Muscle layer of colon (tissue), 2 donors: ENCODE measurements around the gene RIT2.

Experiments used
- H3K27ac ChIP-seq: one replicate; pipeline ENCODE4 v1.7.0; 2013; ENCODE audit warnings: low read depth, mild to moderate bottlenecking, low read length, moderate library complexity
- H3K27me3 ChIP-seq, 2 donors: one replicate each; pipeline ENCODE4 v1.7.0; 2013; ENCODE audit warnings: low read length in 2 of 2, mild to moderate bottlenecking in 2 of 2; ENCODE audit not compliant: insufficient read depth in 2 of 2, control insufficient read depth in 1 of 2
- H3K36me3 ChIP-seq: one replicate; pipeline ENCODE4 v1.7.0; 2013; ENCODE audit warnings: mild to moderate bottlenecking, low read length; ENCODE audit not compliant: insufficient read depth
- H3K4me1 ChIP-seq: one replicate; pipeline ENCODE4 v1.7.0; 2013; ENCODE audit warnings: mild to moderate bottlenecking, low read length; ENCODE audit not compliant: insufficient read depth
- H3K4me3 ChIP-seq, 2 donors: one replicate each; pipeline ENCODE4 v1.7.0; 2013; ENCODE audit warnings: low read length in 2 of 2, low read depth in 1 of 2, mild to moderate bottlenecking in 1 of 2, moderate library complexity in 1 of 2
- H3K9ac ChIP-seq: one replicate; pipeline ENCODE4 v1.7.0; 2013; ENCODE audit warnings: low read length
- H3K9me3 ChIP-seq: one replicate; pipeline ENCODE4 v1.7.0; 2013; ENCODE audit warnings: mild to moderate bottlenecking, low read length
- donor health status: abdominal sarcoma.
- donor health status: Adenocarcinoma of cecum.

Gene RIT2

DNA sequence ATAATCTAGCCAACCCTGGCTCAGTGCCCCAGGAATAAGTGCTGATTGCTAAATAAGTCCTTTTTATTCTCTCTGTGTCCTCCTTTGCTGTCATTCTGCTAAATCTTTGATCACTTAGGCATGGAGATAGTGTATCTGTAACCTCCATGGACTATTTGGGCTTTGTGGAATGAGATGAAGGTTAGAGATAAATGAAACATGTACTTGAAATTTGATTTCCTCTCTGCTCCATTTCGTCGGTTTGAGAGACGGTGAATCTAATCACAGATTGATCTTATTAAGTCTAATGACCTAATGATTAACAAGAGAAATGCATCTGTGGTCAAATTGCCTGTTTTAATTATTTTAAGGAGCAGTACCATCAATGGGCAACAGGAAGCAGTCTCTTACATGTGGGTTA is 159.2 kb downstream of the RIT2 start:
- H3K4me3 ChIP-seq = no peak overlapping the region
- H3K9me3 ChIP-seq = no peaks in the 10 kb centered on the region
- no peak overlapping the region for H3K27ac ChIP-seq
- H3K27me3 ChIP-seq = no peaks in the 10 kb centered on the region
- H3K9ac ChIP-seq = no peak overlapping the region
- no peaks in the 10 kb centered on the region for H3K4me1 ChIP-seq
- H3K36me3 ChIP-seq = no peaks in the 10 kb centered on the region

DNA sequence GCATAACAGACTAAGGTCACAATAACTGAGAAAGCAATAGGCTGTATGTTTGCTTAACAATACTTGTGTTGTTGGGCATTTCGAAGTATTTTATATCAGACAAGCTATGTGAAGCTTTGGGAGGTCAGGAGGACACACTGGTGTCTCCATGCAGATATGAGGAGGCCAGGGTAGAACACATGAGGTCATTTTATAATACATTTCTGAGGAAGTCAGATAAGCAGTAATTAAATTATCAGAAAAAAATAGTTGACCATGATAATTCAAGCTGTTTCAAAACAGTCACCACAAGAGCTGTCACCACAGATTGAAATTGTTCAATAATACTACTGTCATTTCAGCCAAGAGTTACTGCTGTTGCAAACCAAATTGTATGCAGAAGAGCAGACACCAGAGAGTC is 160.6 kb downstream of the RIT2 start:
- H3K4me3 ChIP-seq = no peak overlapping the region
- no peaks in the 10 kb centered on the region for H3K4me1 ChIP-seq
- no peaks in the 10 kb centered on the region for H3K9me3 ChIP-seq
- no peak overlapping the region for H3K9ac ChIP-seq
- H3K36me3 ChIP-seq = no peaks in the 10 kb centered on the region
- no peak overlapping the region for H3K27ac ChIP-seq
- no peaks in the 10 kb centered on the region for H3K27me3 ChIP-seq

DNA sequence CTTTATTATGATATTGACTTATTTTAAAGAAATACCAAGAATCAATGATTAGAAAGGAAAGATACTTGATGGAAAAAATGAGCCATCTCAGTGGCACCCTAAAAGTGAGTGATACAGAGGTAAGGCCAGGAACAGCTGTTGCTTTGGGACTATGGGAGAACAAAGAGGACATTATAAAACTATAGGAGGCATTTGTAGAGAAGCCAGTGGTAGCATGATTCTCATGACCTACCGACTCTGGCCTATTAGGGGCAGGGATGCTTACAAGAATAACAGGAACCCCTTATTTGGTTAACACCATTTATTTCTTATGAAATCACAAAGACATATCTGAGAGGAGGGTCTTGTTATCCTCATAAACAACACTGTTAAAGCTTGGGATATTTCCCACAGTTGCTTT is 162.2 kb downstream of the RIT2 start:
- no peak overlapping the region for H3K9ac ChIP-seq
- H3K4me1 ChIP-seq = no peaks in the 10 kb centered on the region
- H3K27ac ChIP-seq = no peak overlapping the region
- H3K27me3 ChIP-seq = no peaks in the 10 kb centered on the region
- no peak overlapping the region for H3K4me3 ChIP-seq
- H3K9me3 ChIP-seq = no peaks in the 10 kb centered on the region
- H3K36me3 ChIP-seq = no peaks in the 10 kb centered on the region

DNA sequence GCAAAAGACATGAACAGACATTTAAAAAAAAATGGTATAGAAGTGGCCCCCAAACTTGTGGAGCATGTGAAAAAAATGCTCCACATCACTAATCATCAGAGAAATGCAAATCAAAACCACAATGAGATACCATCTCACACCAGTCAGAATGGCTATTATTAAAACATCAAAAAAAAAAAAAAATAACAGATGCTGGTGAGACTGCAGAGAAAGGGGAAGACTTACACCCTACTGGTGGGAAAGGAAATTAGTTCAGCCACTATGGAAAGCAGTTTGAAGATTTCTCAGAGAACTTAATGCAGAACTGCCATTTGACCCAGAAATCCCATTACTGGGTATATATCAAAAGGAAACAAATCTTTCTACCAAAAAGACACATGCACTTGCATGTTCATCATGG is 164.8 kb downstream of the RIT2 start:
- no peak overlapping the region for H3K27ac ChIP-seq
- no peaks in the 10 kb centered on the region for H3K4me1 ChIP-seq
- H3K27me3 ChIP-seq = no peaks in the 10 kb centered on the region
- no peak overlapping the region for H3K4me3 ChIP-seq
- no peaks in the 10 kb centered on the region for H3K36me3 ChIP-seq
- H3K9ac ChIP-seq = no peak overlapping the region
- H3K9me3 ChIP-seq = no peaks in the 10 kb centered on the region

DNA sequence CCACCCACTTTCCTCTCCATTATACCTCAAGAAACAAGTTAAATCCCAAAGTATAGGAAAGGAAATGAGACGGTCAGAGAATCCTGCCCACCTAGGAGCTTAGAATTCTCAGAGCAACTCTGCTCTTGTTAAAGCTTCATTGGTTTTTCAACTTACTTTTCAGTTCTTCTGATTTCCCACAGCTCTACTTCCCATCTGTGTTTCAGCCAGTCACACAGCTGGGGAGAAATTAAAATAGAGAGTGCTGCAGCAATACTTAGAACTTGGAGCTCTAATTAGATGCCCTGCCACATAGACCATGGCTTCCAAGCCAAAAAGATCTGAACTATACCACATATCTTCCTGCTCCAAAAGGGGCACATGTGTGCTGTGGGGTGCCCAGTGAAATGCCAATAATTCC is 166.7 kb downstream of the RIT2 start:
- no peaks in the 10 kb centered on the region for H3K36me3 ChIP-seq
- H3K4me3 ChIP-seq = no peak overlapping the region
- H3K27me3 ChIP-seq = no peaks in the 10 kb centered on the region
- H3K4me1 ChIP-seq = no peaks in the 10 kb centered on the region
- H3K9me3 ChIP-seq = no peaks in the 10 kb centered on the region
- no peak overlapping the region for H3K27ac ChIP-seq
- no peak overlapping the region for H3K9ac ChIP-seq

DNA sequence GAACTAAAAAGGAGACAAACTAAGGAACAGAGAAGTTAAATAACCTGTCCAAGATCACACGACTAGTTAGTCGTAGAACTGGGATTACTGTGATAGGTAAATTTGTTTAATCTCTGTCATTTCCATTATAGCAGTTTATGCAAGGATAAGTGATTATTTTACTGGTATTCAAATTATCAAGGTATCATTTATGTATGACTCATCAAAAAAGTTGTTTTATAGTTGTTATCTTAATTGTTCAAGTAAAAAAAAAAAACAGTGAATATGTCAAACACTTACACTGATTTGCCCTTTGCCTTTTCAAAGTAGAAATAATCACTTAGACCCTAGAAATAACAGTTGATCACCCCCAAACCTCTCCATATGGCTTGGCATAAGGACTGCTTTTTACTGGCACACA is 173.6 kb downstream of the RIT2 start:
- no peak overlapping the region for H3K9ac ChIP-seq
- no peaks in the 10 kb centered on the region for H3K4me1 ChIP-seq
- no peak overlapping the region for H3K27ac ChIP-seq
- no peaks in the 10 kb centered on the region for H3K9me3 ChIP-seq
- no peaks in the 10 kb centered on the region for H3K36me3 ChIP-seq
- H3K27me3 ChIP-seq = no peaks in the 10 kb centered on the region
- H3K4me3 ChIP-seq = no peak overlapping the region

DNA sequence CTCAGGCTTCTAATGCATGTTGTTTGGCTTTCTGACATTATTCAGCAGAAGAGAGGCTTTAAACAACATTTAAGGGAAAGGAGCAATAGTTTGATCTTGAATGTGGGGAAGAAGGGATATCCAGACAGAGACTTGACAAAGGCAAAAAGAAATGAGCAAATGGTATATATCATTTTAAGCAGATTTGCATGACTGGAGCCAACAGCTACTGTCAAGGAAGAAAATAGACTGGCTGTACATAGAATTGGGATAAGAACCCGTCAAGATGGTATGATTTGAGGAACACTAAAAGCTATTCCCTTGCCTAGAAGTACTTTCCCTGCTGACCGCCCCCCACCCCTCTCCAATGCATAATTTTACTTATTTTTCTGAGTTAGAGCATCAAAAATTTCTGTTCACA is 174.5 kb downstream of the RIT2 start:
- H3K36me3 ChIP-seq = no peaks in the 10 kb centered on the region
- H3K27ac ChIP-seq = no peak overlapping the region
- no peak overlapping the region for H3K9ac ChIP-seq
- no peaks in the 10 kb centered on the region for H3K4me1 ChIP-seq
- H3K4me3 ChIP-seq = no peak overlapping the region
- no peaks in the 10 kb centered on the region for H3K27me3 ChIP-seq
- H3K9me3 ChIP-seq = no peaks in the 10 kb centered on the region

DNA sequence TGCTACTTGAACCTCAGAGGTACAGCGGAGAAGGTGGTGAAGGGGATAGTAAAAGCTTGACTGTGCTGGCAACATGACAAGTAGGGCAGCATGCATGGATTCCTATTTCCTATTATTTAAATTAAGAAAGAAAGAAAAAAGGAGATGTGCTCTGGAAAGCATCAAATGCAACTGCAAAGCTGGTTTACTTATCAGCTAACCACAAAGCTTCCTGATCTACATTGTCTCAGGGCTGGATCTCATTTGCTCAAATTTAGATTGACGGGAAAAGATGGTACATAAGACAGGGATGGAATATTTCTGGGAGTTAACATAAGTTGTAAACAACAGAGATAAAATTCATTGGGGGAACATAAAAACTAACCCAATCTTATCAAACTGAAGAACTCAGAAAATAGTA is 178.0 kb downstream of the RIT2 start:
- Histone ChIP-seq H3K36me3 (no peaks in the 10 kb centered on the region), H3K27me3 (no peaks in the 10 kb centered on the region), H3K9me3 (no peaks in the 10 kb centered on the region), H3K27ac (no peak overlapping the region), H3K4me1 (no peaks in the 10 kb centered on the region), H3K9ac (no peak overlapping the region), H3K4me3 (no peak overlapping the region)

DNA sequence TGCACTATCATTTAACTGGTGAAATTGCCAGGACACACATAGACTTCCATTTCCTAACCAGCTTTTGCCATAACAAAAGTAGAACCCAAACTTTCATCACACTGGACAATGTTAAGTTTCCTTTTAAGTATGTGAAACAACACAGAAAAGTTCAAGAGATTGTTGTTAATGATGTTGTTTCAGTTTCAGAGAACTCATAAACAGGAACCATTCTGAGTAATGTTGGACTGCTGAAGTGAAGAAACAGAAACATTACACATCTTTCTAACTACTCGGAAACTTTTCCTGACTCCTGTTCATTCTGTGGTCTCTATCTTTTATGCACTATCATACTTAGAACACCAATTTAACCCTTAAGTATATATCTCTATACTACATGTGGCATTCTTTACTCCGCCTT is 179.2 kb downstream of the RIT2 start:
- H3K9ac ChIP-seq = no peak overlapping the region
- H3K27ac ChIP-seq = no peak overlapping the region
- H3K9me3 ChIP-seq = no peaks in the 10 kb centered on the region
- no peaks in the 10 kb centered on the region for H3K27me3 ChIP-seq
- H3K4me3 ChIP-seq = no peak overlapping the region
- H3K36me3 ChIP-seq = no peaks in the 10 kb centered on the region
- H3K4me1 ChIP-seq = no peaks in the 10 kb centered on the region

DNA sequence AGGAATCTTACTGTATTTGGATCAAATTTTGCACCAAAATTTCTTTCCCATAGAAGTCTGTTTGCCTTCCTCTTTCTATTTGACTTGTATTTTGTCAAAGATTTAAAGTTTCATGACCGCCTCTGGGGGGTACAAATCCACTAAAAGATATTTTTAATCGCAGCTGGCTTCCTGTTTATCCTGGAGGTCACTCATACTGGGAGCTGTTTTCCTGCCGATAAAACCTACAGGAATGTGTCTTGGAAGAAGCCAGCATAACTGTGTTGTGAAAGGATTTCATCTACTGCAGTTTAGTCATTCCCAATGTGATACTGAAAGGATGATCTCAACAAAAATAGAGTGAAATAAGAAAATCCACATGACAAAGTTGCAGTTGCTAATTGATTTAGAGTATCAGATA is 184.0 kb downstream of the RIT2 start:
- no peaks in the 10 kb centered on the region for H3K4me1 ChIP-seq
- no peak overlapping the region for H3K4me3 ChIP-seq
- no peaks in the 10 kb centered on the region for H3K27me3 ChIP-seq
- no peak overlapping the region for H3K27ac ChIP-seq
- no peaks in the 10 kb centered on the region for H3K36me3 ChIP-seq
- H3K9ac ChIP-seq = no peak overlapping the region
- H3K9me3 ChIP-seq = no peaks in the 10 kb centered on the region

DNA sequence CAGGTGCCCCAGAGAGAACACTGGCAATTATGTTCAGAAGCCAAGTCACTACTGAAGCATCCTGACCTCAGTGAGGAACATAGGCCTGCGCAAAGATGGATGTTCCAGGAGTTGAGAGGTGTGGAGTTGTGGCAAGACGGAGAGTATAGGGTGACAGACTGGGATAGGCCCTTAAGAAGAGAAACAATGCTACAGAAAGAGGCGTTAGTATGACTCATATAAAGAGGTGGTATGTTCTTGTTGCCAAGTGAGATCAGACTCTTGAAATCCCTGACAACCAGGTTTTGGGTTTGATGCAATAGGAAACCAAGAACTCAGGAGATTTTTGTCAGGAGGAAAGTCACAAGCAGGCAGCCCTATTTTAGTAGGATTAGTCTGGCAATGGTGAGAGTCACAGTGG is 185.6 kb downstream of the RIT2 start:
- no peak overlapping the region for H3K4me3 ChIP-seq
- H3K4me1 ChIP-seq = no peaks in the 10 kb centered on the region
- no peaks in the 10 kb centered on the region for H3K9me3 ChIP-seq
- H3K36me3 ChIP-seq = no peaks in the 10 kb centered on the region
- no peak overlapping the region for H3K9ac ChIP-seq
- H3K27me3 ChIP-seq = no peaks in the 10 kb centered on the region
- H3K27ac ChIP-seq = no peak overlapping the region

DNA sequence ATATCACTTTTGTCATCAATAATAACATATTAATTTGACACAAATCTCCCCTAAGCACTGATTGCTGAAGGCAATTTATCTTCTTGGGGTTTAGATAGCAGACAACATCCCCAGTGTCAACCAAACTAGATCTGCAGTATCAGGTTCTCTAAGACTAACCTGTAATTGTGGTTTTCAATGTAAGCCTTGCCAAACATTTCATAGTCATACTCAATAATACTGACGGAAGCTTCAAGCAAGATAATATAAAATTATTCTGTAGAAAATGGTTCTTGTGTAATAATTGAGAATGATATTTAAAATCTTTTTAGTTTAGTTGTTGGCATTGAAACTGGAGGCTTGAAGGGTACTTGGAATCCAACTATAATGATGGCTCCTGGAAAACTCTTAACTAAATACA is 186.3 kb downstream of the RIT2 start:
- no peaks in the 10 kb centered on the region for H3K9me3 ChIP-seq
- no peaks in the 10 kb centered on the region for H3K36me3 ChIP-seq
- no peak overlapping the region for H3K27ac ChIP-seq
- H3K4me1 ChIP-seq = no peaks in the 10 kb centered on the region
- H3K4me3 ChIP-seq = no peak overlapping the region
- H3K9ac ChIP-seq = no peak overlapping the region
- H3K27me3 ChIP-seq = no peaks in the 10 kb centered on the region
